GM19455 (cell line): ENCODE results near the gene MORN3.

Experiments
- ATAC-seq: cut with Tn5 transposase; IDR thresholded peaks from one replicate; pipeline ENCODE4 v1.9.1; 2021; ENCODE audit not compliant: unreplicated experiment

MORN3 gene

GRCh38 chr12:121608301-121608700, 61.2 kb downstream of the MORN3 start:
- no peak for ATAC-seq

GRCh38 chr12:121603581-121603980, 65.9 kb downstream of the MORN3 start:
- ATAC-seq, result no peak

GRCh38 chr12:121602766-121603165, 66.7 kb downstream of the MORN3 start:
- no peak for ATAC-seq

GRCh38 chr12:121600702-121601336, 68.6 kb downstream of the MORN3 start:
- no peak for ATAC-seq
